ENCODE results near the gene SLC2A5.

- no peak for TF ChIP-seq POLR2A (IDR thresholded peaks at IDR 0.05; ENCODE audit: low read depth, low read length)
- no peak for TF ChIP-seq POLR2AphosphoS5 (IDR thresholded peaks at IDR 0.05; ENCODE audit: low read depth, low read length)
- TF ChIP-seq TAF1 (IDR thresholded peaks at IDR 0.05; ENCODE audit: low read depth, low read length) = no peak
- TF ChIP-seq SPI1 (IDR thresholded peaks at IDR 0.05; ENCODE audit: low read depth, low read length) = no peak
- no peak for TF ChIP-seq PAX5 (IDR thresholded peaks at IDR 0.05; ENCODE audit: insufficient read depth, low read length, severe bottlenecking)
These were observed 28.8 kb downstream of the SLC2A5 start for GRCh38 chr1:9040659-9041030.
